NCI-H1417 (cell line): ENCODE measurements around the gene C2orf72.
A peak's percentile ranks its signal among the peaks of the same experiment; 100 is the strongest.
"Not testable (repeated sequence)": the region's sequence is repeated elsewhere in the genome, so short reads cannot be mapped to it uniquely, and the experiment has no call there.

Source experiments
- DNase-seq, 3 experiments: peaks; one replicate each; lab custom pipeline; 2025; lab: John Stamatoyannopoulos, UW

C2orf72 gene

DNA sequence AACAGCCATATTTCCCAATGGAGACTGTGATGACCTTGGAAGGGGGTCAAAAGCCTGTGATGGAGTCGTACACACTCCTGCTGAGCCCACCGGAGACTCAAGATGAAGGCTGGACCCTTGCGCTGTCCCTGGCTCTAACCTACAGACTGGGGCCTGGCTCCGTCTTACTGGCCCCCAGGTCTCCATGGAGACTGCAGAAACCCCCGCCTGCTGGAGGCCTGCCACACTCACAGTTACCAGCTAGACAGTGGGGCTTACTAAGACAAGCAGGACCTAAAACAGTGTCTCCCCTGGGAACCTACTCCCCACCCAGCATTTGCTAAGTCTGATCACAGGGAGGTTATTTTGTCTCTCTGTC lies 9.6 kb downstream of the C2orf72 start:
- no peak for DNase-seq

DNA sequence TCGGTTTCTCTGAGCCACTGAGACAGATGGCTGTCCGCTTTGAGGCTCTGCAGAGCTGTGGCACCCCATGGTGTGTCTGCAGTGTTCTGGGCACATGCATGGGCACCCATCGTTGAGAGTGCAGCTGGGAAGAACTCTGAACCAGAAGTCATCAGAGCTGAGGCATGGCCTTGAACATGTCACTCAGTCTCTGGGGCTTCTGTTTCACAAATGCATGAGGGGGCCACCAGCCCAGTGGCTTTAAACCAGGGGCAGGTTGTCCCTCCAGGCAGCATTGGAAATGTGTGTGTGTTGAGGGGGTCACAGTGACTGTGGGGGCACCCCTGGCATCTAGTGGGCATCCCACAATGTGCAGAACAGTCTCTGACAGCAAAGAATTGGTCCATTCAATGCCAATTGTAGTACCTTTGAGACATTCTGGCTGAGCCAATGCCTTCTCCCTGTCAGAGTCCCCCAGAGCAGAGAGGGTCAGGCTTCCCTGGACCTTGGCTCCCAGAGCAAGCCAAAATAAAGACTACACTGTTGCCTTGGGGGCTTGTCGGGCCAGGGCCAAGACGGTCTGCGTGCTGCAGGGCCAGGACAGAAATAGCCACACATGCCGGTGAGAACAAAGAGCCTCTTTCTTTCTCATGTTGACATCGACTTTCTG lies 10.1 kb downstream of the C2orf72 start:
- DNase-seq = no peak

DNA sequence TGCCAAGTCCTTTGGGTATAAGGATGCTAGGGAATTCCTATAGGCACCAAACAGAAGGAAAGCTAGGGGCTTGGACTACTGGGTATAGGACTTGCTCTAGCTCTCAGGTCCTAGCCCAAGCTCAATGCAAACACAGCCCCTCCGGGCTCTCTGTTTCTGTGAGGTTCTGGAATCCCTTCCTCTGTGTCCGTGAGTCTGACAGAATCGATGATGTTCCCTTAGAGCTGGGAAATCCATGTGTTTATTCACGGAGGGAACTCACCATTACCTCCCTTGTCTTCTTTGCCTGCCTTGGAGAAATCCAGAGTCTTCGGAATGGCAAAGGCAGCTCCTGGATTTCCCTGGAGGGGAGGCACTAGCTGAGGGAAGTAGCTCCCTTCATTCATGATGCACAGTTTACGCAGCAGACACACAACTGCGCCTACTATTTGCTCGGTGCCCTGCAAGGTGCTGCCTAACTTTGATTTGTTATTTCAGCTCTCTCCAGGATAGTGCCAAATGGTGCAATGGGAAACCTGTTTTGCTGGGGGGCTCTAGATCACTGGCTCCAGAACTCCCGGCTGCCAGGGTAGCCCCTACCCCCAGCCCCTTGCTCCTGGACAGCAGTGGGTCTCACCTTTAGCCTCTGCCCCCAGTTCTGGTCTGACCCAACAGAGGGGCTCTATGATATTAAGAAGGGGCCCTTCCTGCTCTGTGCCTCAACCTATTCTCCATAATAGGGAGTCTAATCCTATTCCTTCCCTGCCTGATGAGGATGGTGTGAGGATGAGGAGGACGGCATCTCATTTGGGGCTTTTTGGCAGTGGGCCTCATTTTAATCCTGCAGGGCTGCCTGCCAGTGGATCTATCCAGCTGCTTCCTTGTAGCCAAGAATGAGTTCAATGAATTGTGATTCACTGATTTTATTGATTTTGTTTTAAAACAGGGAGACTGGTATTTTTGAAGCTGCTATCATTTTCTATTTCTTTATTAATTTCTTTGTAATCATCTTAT lies 10.9 kb downstream of the C2orf72 start:
- DNase-seq = no peak

DNA sequence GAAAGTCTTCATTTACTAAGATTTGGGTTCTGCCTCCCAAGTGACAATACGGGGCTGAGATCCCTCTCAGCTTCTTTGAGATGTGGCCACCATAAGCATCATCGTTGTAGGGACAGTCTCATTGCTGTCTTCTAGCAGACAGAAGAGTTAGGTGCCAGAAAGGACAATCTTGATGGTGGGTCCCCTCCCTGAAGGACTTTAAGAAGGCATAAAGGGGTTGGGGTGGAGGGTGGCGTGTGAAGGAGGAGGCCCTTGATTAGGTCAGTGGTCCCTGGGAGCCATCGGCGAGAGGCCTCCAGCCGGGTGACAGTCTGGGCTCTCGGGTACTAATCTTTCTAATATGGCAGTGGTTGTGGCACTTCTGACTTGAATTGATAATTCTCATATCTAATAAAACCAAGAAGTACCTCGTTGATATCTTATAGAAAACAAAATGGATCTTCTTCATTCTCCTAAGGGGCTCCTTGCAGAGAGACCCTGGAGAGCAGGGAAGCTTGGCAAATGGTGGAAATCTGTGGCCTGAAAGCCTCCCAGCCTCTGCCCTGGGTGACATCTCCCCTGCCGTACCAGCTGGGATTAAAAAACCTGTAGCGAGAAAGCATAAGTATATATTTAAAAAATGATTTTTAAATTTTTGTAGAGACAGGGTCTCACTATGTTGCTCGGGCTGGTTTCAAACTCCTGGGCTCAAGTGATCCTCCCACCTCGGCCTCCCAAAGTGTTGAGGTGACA lies 12.1 kb downstream of the C2orf72 start:
- DNase-seq = no peak

DNA sequence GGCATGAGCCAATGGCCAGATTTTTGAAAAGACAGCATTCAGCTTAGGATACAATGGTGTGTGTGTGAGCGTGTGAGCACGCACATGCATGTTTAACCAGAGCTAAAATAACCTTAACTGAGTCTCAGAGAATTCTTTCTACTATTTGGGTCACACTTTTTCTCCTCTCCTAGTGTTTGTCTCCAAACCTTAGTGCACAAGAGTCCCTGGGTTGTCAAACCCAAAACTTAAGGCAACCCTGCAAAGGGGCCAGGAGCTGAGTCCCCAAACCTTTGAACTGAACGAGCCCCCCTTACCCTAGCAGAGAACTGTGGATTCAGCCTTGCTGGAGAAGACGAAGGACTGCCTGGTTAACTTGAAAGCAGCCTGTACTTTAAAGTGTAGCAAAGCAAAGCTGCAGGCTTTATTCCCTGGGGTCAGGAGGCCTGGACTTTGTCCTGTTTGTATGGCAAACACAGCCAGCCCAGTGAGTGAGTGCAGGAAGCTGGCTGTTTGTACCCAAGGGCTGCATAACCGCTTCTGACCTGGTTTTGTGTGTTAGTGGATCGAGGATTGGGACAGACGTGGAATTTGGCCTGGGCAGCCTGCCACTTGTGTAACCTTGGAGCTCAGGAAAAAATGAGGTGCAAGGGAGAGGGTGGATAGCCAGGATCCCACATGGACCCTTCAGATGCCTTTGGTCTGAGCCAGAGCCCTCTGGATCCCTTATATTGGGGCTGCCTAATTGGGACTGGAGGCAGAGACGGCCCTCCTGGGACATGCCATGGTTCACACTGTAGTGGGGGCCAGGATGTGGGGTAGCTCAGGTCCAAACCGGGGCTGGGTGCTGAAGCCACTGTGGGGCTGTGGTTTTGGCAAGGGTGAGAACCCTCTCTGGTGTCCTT lies 12.9 kb downstream of the C2orf72 start:
- DNase-seq = no peak

DNA sequence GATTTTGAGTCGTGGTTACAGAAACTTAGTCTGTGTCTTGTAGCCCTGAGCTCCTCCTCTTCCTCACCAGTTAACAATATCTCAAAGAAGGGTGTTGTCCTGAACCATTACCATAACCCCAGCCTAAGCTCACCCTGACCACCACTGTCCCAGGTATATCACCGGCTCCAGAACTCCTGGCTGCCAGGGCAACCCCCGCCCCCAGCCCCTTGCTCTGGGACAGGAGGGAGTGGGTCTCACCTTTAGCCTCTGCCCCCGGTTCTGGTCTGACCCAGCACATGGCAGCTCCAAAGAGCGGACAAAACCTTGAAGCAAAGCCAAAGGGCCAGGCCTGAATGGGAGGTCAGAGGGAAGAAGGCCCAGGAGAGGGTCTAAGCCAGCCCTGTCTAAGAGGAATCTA lies 13.8 kb downstream of the C2orf72 start:
- no peak for DNase-seq

DNA sequence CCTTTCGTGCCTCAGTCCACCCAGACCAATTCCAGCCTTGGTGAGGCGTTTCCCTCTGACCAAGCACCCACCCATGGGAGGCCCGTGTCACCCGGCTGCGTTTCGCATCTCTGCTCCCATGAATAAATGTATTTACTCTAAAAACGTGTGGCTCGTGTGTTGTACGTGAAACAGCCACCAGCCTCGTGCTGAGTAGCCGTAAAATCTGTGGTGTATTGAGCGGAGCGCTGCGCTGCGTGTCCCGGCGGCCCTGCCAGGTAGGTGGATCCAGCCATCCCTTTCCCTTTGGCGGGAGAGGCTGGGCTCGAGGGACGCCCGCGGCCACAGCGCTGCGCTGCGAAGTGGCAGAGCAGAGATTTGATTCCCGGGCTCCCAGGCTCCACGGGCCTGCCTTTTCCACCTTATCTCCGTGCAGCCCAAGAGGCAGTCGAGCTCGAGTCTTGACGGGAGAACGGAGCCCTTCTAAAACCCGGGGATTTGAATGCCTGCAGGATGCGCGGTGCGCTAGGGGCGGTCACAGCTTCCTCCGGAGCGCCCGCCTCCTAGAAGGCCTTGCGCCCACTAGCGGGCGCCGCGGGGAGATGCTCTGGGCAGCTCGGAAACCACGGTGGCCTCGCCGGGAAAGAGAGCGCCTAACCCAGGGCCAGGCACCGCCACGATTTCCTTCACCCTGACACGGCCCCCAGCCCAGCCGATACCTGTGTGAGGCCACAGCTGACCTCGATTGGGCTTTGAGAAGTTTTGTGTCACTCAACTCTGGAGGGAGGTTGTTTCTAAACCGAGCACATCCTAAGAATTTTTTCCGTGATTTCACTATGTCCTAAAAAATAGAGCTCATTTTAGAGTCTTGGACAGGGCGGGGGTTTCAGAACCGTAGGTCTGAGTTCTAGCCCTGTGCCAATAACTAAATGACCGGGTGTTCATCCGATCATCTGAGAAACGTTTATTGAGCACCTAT lies 15.4 kb downstream of the C2orf72 start:
- DNase-seq = peak; percentile 80 to 92 (median 83)

DNA sequence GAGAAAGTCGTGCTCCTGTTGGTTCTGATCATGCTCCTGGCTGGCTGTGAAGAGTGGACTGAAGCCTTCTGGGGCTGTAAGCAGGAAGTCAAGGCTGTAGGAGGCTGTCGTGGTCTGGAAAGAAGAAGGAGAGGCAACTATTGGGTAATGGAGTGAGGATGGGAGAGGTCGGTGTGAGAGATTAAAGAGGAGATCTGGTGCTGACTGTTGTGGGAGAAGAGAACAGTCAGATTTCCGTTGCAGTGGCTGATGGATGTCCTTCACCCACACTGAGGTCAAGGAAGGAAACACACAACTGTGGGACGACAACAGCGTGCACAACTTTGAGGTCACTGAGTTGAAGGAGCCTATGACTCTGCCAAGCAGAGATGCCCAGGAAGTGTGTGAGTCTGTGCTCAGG lies 16.5 kb downstream of the C2orf72 start:
- no peak for DNase-seq

DNA sequence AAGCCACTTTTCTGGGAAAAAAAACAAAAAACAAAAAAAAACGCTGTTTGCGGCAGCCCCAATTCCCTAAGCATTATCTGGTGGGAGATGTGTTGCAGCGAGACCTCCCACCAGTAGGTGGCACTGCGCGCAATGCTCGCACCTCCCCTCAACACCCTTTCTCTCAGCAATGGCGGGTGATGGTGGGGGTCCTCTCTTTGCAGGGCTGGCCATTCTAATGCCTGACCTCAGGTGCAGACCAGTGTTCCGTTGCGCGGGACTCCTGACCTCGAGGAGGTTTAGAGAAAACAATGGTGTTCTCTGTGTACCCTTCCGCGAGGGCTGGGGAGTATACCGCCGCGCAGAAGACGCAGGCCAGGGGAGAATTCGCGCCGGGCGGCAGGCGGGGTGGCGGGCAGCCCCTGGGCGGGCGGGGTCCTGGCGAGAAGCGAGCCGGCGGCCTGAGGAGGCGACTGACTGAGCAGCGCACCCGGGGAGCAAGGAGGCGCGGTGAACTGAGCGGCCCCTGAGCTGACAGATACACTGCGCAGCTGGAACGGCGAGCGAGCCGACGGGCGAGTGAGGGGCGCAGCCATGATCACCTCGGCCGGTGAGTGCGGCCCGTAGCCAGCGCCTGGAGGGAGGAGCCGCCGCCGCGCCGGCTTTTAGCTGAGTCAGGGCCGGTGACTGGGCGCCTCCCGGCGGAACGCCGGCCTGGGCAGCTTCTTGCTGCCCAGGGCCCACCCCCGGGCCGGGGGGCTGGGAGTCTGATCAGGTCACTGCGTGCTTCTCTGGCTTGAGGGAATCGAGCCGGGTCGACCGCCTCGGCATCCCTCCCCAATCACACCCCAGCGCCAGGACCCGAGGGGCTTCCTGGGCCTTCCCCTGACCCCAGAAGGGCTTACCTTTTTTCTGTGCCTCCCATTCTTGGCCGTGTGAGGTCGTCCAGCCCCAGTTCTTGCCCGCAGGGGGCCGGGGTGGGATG lies 19.4 kb downstream of the C2orf72 start, which contains the start of gene PSMD1:
PSMD1 (plus strand) TSS at position 415 of the 964 bp plus-strand sequence; CDS start at position 574, 159 bp downstream.
- peak; percentile 78 to 96 (median 95) for DNase-seq

DNA sequence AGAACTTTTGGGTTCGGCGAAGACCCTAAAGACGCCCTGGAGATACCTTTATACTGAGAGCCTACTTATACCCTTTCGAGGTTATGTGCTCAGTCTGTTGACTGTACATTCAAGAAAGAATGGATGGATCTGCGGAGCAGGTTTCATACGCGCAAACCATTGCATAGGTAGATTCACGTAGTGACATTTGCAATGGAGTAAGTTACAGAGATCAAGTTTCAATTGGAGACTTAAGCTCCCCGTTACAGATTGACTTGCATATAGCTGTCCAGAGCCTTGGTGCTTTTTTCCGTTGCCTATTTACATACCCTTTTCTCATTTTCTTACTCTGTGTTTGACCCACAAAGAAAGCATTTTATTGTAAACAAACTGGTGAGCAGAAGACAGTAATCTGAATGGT lies 20.3 kb downstream of the C2orf72 start:
- peak in 1 of 3 experiments; percentile 41 for DNase-seq

DNA sequence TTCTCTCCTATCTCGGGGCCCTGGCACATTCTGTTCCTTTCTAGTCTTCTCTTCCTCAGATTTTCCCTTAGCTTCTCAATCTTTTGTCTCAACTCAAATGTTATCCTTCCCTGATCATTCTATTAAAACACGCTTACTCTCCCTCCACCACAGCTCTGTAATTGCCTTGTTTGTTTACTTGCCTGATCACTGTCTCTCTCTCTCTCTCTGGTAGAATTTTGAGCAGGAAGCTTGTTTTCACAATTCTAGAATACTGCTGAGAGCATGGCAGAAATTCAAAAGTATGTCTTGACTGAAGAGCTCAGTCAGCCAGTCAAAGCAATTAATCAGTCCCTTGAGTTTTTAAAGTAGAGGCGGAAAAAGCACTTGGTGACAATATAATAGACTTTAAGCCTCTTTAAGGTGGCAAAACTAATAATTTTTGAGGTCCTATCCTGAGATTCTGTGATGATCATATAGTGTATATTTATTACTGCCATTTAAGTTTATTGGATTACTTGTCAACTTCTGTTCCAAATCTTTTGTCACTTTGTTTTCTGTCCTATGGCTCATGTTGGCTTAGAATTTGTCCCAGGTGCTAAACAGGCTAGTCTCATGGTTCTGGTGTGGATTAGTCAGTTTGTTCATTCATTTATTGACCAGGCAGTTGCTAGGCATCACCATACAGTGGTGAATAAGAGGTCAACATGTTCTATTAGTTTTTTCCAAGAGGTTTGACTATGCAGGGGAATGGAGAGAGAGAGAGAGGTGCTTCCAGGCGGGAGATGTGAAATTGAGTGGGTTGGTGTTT lies 21.6 kb downstream of the C2orf72 start:
- DNase-seq = no peak

DNA sequence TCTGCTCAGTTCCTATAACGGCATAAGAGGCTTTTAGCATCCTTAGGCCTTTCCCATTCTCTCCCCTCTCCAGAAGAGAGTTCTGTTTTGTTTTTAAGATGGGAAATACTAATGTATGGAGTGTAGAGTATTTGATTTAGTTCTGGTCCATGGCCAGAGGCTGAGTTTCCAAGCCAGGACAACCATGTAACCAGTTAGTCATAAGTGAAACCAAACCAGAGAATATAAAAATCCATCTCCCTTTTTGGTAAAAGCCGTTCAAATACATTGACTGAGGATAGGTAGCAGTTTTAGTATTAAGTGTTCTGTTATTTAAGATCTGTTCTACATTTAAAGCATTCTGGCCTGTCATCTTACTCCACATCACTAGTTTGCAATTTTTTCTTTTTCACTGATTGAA lies 22.4 kb downstream of the C2orf72 start:
- no peak for DNase-seq

DNA sequence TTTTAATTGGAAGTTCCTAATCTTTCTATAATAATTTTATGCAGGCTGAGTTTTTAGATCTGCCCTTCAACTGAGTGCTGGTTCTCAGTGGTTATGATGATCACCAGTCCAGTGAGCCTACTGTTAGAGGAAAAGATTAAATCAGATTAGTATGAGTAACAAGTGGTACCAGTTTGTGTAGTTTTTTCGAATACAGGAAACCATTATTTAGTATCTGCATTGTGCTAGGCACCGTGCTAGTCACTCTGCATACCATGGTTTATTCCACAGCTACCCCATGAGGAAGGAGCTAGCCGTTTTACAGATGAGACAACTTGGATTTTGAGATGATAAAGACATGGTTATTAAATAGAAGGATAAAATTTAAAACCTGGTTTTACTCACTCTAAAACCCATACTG lies 25.5 kb downstream of the C2orf72 start:
- DNase-seq = no peak

DNA sequence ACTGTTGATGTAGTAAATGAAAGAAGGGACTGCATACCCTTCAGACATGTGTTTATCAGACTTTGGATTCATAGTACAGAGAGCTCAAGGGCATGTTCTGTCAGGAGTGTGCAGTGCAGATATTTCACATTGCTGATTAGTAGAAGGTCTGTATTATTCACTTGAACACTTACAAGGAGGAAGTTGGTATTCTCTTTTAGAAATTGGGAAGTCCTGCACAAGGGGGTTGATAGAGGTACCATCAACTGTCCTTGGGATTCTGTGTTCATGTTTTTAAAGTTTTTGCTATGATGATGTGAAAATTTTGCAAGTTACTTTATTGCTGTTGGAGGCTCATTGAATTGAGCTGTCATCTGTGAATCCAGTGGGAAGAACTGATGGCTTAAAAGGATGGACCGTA lies 26.0 kb downstream of the C2orf72 start:
- DNase-seq = no peak

DNA sequence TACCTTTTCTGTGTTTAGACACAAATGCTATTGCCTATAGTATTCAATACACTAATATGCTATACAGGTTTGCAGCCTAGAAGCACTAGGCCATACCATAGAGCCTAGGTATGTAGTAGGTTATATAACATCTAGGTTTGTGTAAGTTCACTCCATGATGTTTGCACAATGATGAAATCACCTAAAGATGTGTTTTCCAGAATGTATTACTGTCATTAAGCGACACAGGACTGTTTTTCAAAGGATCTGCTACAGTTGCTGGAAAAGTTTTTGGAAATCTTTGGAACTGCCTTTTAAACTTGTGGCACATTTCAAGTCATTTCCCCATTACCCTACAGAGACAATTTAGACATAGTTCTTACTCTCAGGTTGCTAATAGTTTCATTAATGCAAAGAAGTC lies 28.6 kb downstream of the C2orf72 start:
- no peak for DNase-seq

DNA sequence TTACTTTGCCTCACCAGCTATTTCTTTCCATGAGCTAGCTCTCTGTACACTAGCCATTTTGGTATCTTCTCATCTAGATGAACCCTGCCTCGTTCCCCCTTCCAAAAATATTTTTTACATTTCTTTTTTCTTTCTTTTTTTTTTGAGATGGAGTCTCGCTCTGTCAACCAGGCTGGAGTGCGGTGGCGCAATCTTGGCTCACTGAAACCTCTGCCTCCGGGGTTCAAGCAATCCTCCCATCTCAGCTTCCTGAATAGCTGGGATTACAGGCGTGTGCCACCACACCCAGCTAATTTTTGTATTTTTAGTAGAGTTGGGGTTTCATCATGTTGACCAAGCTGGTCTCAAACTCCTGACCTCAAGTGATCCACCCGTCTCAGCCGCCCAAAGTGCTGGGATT lies 30.2 kb downstream of the C2orf72 start:
- DNase-seq = not testable (repeated sequence)

DNA sequence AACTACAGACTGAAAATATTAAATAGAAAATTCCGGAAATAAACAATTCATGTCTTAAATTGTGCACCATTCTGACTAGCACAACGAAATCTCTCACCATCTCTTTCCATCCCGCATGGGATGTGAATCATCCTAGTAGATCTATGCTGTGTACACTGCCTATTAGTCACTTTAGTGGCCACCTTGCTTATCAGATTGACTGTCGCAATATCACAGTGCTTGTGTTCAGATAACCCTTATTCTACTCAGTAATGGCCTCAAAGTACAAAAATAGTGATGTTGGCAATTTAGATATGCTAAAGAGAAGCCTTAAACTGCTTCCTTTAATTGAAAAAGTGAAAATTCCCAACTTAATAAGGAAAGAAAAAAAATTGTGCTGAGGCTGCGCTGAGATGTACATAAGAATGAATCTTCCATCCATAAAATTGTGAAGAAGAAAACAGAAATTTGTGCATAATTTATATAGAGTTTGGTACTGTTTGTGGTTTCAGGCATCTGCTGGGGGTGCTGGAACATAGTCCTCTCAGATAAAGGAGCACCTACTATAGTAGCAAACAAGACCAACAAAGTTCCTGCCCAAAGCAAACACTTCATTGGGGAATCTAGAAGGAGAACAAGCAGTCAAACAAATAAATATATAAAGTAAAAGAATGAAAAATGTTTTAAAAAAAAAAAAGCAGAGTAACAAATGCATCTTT lies 31.4 kb downstream of the C2orf72 start:
- no peak for DNase-seq
